Heart right ventricle (tissue), 16 donors: Measurements from ENCODE around the gene BIVM. TPM values are rescaled to one million over a fixed set of nuclear protein-coding genes. Genes with fewer than 3 reads are reported as not detected.

Source experiments
- ATAC-seq, 8 donors: fragments of 200-7000 bp; cut with Tn5 transposase; one replicate each; pipeline ENCODE4 v1.9.1; 2020; ENCODE audit warnings: mild to moderate bottlenecking in 8 of 8, moderate library complexity in 8 of 8, moderate number of reproducible peaks in 1 of 8
- DNase-seq, 2 donors: peaks; one replicate each; pipeline ENCODE4 v3.0.0-alpha.2; 2020
- H3K27ac ChIP-seq, 10 donors: fragments of 200-600 bp; sonication (generic) in 2 of 10; one replicate each; pipeline versions ENCODE4 v1.5.0 to v1.8.0; 2020 to 2022; ENCODE audit warnings: mild to moderate bottlenecking in 3 of 10
- H3K27me3 ChIP-seq, 7 donors: fragments of 200-600 bp; one replicate each; pipeline ENCODE4 v1.8.0; 2021 to 2022; ENCODE audit warnings: mild to moderate bottlenecking in 2 of 7
- H3K36me3 ChIP-seq, 9 donors: fragments of 200-600 bp; sonication (generic) in 1 of 9; one replicate each; pipeline versions ENCODE4 v1.5.0 to v1.8.0; 2020 to 2022; ENCODE audit warnings: mild to moderate bottlenecking in 2 of 9
- H3K4me1 ChIP-seq, 9 donors: fragments of 200-600 bp; sonication (generic) in 1 of 9; one replicate each; pipeline versions ENCODE4 v1.5.0 to v1.8.0; 2020 to 2022; ENCODE audit warnings: mild to moderate bottlenecking in 4 of 9
- H3K4me3 ChIP-seq, 10 donors: fragments of 200-600 bp; sonication (generic) in 2 of 10; one replicate each; pipeline versions ENCODE4 v1.5.0 to v1.8.0; 2020 to 2022; ENCODE audit warnings: mild to moderate bottlenecking in 7 of 10, moderate library complexity in 2 of 10
- H3K9me3 ChIP-seq, 11 donors: fragments of 200-600 bp in 10 of 11; sonication (generic) in 2 of 11; one replicate each; pipeline versions ENCODE4 v1.5.0 to v1.8.0; 2013 to 2022; ENCODE audit warnings: mild to moderate bottlenecking in 2 of 11, control low read depth in 1 of 11, moderate library complexity in 1 of 11
- CTCF ChIP-seq, 9 donors: fragments of 200-600 bp; sonication (generic) in 2 of 9; IDR thresholded peaks; one replicate each; pipeline versions ENCODE4 v1.5.0 to v1.8.0; 2021 to 2022; ENCODE audit warnings: antibody characterized with exemption in 9 of 9, mild to moderate bottlenecking in 5 of 9, moderate library complexity in 1 of 9
- WGBS, 2 donors: extraction: QIAGEN DNeasy Blood & Tissue Kit; methylation state at CpG; one replicate each; pipeline ENCODE4 v1.1.7; 2013; ENCODE audit warnings: inconsistent platforms in 1 of 2; 5-methylcytosine and 5-hydroxymethylcytosine counted together
- intact Hi-C, 10 donors: fragments of 100-400 bp; cut with DNase I; formaldehyde crosslinking; loops; one replicate each; pipeline versions ENCODE4 v1.11.1 to v1.14.2; 2022
- polyA plus RNA-seq, 2 donors: library from polyadenylated mRNA; stranded (reverse); fragments of 200-250 nt; gene quantifications; one replicate each; pipeline ENCODE4 v1.2.3, GENCODE V29; 2013
- total RNA-seq, 10 donors: library from RNA; stranded (reverse); fragmentation: NEBNext Ultra II Directional in 3 of 10; extraction: Animal tissue kit (Norgen Biotek cat#: 25700) in 3 of 10; gene quantifications; one replicate each; pipeline versions ENCODE4 v1.2.1 to v1.2.4, GENCODE V29; 2021 to 2023
- donor health status: Arrhythmogenic right ventricular cardiomyopathy.
- donor health status: ischemic (EF 13 %, LVEDD 7.1; RV severe dilation, severe dysfunction).
- donor health status: healthy with polysubstance abuse.
- donor health status: DM: no; HTN: yes; CAD: no.
- donor health status: DM: no; HTN: no; CAD: no.
- donor health status: ischemic (EF 25% LVEDD 6.9; RV normal size, moderate dysfunction).
- donor health status: ischemic (EF 25% LVEDD 5.7; RV mildly dilated, moderate dysfunction).
- donor health status: healthy.
- donor health status: DM: yes; HTN: yes; CAD: no.
- donor health status: Ischemic cardiomyopathy.
- donor health status: ischemic (EF 35%, LVEDD 5.7; RV mildly dilated, moderate dysfunction).
- donor health status: nonischemic (EF 11% LVEDD 7.7; RV severe dilation, severe dysfunction).
- donor health status: DM: yes; HTN: yes; CAD: no.
- donor health status: PGD.
- donor health status: ischemic (EF 29% LVEDD 5.4; RV normal size, mild dysfunction).
- donor health status: nonischemic (EF 23%, LVEDD 6.1; RV moderate dilation, normal function).

Gene BIVM
- total and polyA plus RNA-seq, 12 donors = 6.7 to 37.3 (median 28.3) TPM

GRCh38 chr13:102773441-102774213, 25.3 kb upstream of the BIVM start, which contains the start of gene TEX30:
TEX30 (minus strand) TSS chr13:102773786; CDS start chr13:102770026, 3,760 bp downstream.
- Histone ChIP-seq H3K4me3 (peak within 1 kb of the TSS; percentile 63 to 96 (median 86)), H3K36me3 (no peaks in the 10 kb centered on the region), H3K9me3 (no peaks in the 10 kb centered on the region), H3K27me3 (no peaks in the 10 kb centered on the region), H3K27ac (peak within 1 kb of the TSS; percentile 32 to 93 (median 83)), H3K4me1 (peaks cover 0 to 30% (median 12%) of the 10 kb centered on the region in 9 donors)
- ATAC-seq (peak; percentile 99 to 100 (median 99)), DNase-seq (peak; percentile 81 to 89)
- TF ChIP-seq CTCF (IDR thresholded peaks at IDR 0.05) = peak in 4 of 9 donors; percentile 13 to 23 (median 18)
- intact Hi-C loops = loop anchor here in 3 of 10 donors (2.0 to 10.0 kb wide), 3 partner anchors 25 to 179 kb away; partner anchors contain the start of genes TPP2 (in 2 of the 3), BIVM (in 1 of the 3), ERCC5 (in 1 of the 3) and POGLUT2 (in 1 of the 3)
- 1% methylated on average over 67 to 85 of the region's 85 CpGs for WGBS, 2 donors

- peak overlapping the region; percentile 63 to 96 (median 86) for H3K4me3 ChIP-seq
- ATAC-seq (peak in 6 of 8 donors; percentile 7 to 37 (median 28)), DNase-seq (peak; percentile 8 to 23)
- H3K36me3 ChIP-seq = no peaks in the 10 kb centered on the region
- WGBS, 2 donors = 59 to 68% methylated on average over 27 of the region's 27 CpGs
- H3K27me3 ChIP-seq = no peaks in the 10 kb centered on the region
- H3K27ac ChIP-seq = peak overlapping the region; percentile 32 to 93 (median 83)
- H3K4me1 ChIP-seq = peaks cover 0 to 30% (median 12%) of the 10 kb centered on the region in 9 donors
- intact Hi-C loops = loop anchor here in 3 of 10 donors (2.0 to 10.0 kb wide), 3 partner anchors 25 to 179 kb away; partner anchors contain the start of genes TPP2 (in 2 of the 3), BIVM (in 1 of the 3), ERCC5 (in 1 of the 3) and POGLUT2 (in 1 of the 3)
- TF ChIP-seq CTCF (IDR thresholded peaks at IDR 0.05) = no peak
- H3K9me3 ChIP-seq = no peaks in the 10 kb centered on the region
Measured at GRCh38 chr13:102774214-102774568, 24.7 kb upstream of the BIVM start.

- intact Hi-C loops = loop anchor here in 3 of 10 donors (2.0 to 10.0 kb wide), 3 partner anchors 24 to 180 kb away; partner anchors contain the start of genes TPP2 (in 2 of the 3), BIVM (in 1 of the 3), ERCC5 (in 1 of the 3) and POGLUT2 (in 1 of the 3)
Measured at GRCh38 chr13:102774591-102775520, 24.1 kb upstream of the BIVM start.

More at GRCh38 chr13:102774591-102775520, 24.1 kb upstream of the BIVM start:
- no peaks in the 10 kb centered on the region for H3K36me3 ChIP-seq
- DNase-seq = no peak
- ATAC-seq = no peak
- WGBS, 2 donors = 91 to 92% methylated on average over 14 of the region's 14 CpGs
- H3K4me1 ChIP-seq = peaks cover 0 to 30% (median 12%) of the 10 kb centered on the region in 9 donors
- TF ChIP-seq CTCF (IDR thresholded peaks at IDR 0.05) = no peak
- H3K27ac ChIP-seq = peak overlapping the region in 1 of 10 donors; percentile 93
- no peaks in the 10 kb centered on the region for H3K9me3 ChIP-seq
- H3K27me3 ChIP-seq = no peaks in the 10 kb centered on the region
- no peak overlapping the region for H3K4me3 ChIP-seq
